Immature natural killer cell (primary cell): ENCODE data around the gene ICAM4. TPM values are rescaled to one million over a fixed set of nuclear protein-coding genes. Genes with fewer than 3 reads are reported as not detected.

Experiments used
- DNase-seq, 3 donors: peaks; one replicate each; pipeline ENCODE4 v3.0.0; 2022; ENCODE audit warnings: mixed read lengths in 1 of 3
- H3K27ac Mint-ChIP-seq, 6 donors: one replicate each; pipeline ENCODE4 v1.8.0; 2020; ENCODE audit warnings: mixed read lengths in 6 of 6, mild to moderate bottlenecking in 5 of 6, inconsistent platforms in 4 of 6, moderate library complexity in 3 of 6
- H3K27me3 Mint-ChIP-seq, 3 donors: one replicate each; pipeline ENCODE4 v1.8.0; 2020 to 2021; ENCODE audit warnings: low read depth in 3 of 3, mild to moderate bottlenecking in 3 of 3, mixed read lengths in 3 of 3, moderate library complexity in 3 of 3, inconsistent platforms in 1 of 3
- H3K36me3 Mint-ChIP-seq, 3 donors: one replicate each; pipeline ENCODE4 v1.8.0; 2020; ENCODE audit warnings: mixed read lengths in 3 of 3, inconsistent platforms in 2 of 3, mild to moderate bottlenecking in 2 of 3
- H3K4me1 Mint-ChIP-seq, 2 donors: one replicate each; pipeline ENCODE4 v1.8.0; 2020; ENCODE audit warnings: inconsistent platforms in 2 of 2, mild to moderate bottlenecking in 2 of 2, mixed read lengths in 2 of 2, moderate library complexity in 1 of 2
- H3K4me3 Mint-ChIP-seq, 5 donors: one replicate each; pipeline ENCODE4 v1.8.0; 2020; ENCODE audit warnings: mild to moderate bottlenecking in 5 of 5, mixed read lengths in 5 of 5, inconsistent platforms in 3 of 5, moderate library complexity in 3 of 5
- H3K9me3 Mint-ChIP-seq, 6 donors: one replicate each; pipeline ENCODE4 v1.8.0; 2020; ENCODE audit warnings: mild to moderate bottlenecking in 6 of 6, mixed read lengths in 6 of 6, inconsistent platforms in 4 of 6, moderate library complexity in 3 of 6
- polyA plus RNA-seq, 3 donors: library from polyadenylated mRNA; unstranded; fragments of 300-500 nt; fragmentation: Illumina TruSeq; gene quantifications; one replicate each; pipeline ENCODE4 v1.2.3, GENCODE V29; 2021

ICAM4 gene
- polyA plus RNA-seq, 3 donors from 2014 or later = 0.63 to 1.1 TPM; not detected in 1

GRCh38 chr19:10256970-10257615 is 29.7 kb upstream of the ICAM4 start:
- H3K9me3 Mint-ChIP-seq = no peaks in the 10 kb centered on the region
- DNase-seq = no peak
- peaks cover 12 to 18% (median 17%) of the 10 kb centered on the region in 3 donors for H3K36me3 Mint-ChIP-seq
- H3K27me3 Mint-ChIP-seq = peaks cover 2 to 6% (median 4%) of the 10 kb centered on the region in 3 donors
- H3K4me1 Mint-ChIP-seq = peaks cover 11 to 13% of the 10 kb centered on the region in 2 donors
- peak overlapping the region in 1 of 5 donors; percentile 44 for H3K4me3 Mint-ChIP-seq
- no peak overlapping the region for H3K27ac Mint-ChIP-seq

- peaks cover 3 to 6% of the 10 kb centered on the region in 2 donors for H3K4me1 Mint-ChIP-seq
- peaks cover 12 to 18% (median 17%) of the 10 kb centered on the region in 3 donors for H3K36me3 Mint-ChIP-seq
- DNase-seq = no peak
Measured at GRCh38 chr19:10258080-10258710, 28.6 kb upstream of the ICAM4 start.

DNA sequence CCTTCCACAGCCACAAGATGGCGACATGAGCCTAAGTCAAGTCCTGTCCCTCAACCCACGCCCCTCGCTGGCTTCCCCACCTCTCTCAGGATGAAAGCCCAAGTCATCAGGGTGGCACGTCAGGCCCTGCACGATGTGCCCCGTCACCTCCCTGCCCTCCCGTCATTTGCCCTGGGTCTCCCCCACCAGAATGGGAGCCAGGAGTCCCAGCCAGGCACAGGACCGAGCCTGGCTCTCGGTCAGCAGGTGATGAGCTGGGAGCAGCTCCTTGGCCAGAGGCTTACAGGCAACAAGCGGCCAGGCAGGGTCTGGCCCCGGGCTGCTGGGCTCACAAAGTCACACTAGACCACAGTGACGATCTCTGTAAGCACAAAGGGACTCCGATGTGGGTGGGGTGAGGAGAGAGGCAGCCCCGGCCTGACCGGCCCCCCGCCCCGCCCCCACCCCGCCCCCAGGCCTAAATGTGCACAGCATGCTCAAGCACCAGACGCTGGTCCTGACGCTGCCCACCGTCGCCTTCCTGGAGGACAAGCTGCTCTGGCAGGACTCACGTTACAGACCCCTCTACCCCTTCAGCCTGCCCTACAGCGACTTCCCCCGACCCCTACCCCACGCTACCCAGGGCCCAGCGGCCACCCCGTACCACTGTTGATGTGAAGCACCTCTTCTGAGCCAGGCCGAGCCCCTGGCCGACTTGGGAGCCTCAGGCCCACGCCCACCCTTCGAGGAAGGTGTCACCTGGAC is 27.4 kb upstream of the ICAM4 start:
- Mint-ChIP-seq H3K9me3 (no peaks in the 10 kb centered on the region), H3K27ac (peak overlapping the region in 1 of 6 donors; percentile 34), H3K36me3 (peaks cover 6 to 14% (median 13%) of the 10 kb centered on the region in 3 donors), H3K4me1 (peaks cover 3 to 6% of the 10 kb centered on the region in 2 donors), H3K27me3 (peaks cover 0 to 3% (median 2%) of the 10 kb centered on the region in 3 donors), H3K4me3 (no peak overlapping the region)
- DNase-seq = peak; percentile 76 to 81 (median 78)

More at GRCh38 chr19:10258080-10258710, 28.6 kb upstream of the ICAM4 start:
- H3K27ac Mint-ChIP-seq = peak overlapping the region in 1 of 6 donors; percentile 53
- H3K9me3 Mint-ChIP-seq = no peaks in the 10 kb centered on the region
- H3K27me3 Mint-ChIP-seq = peaks cover 0 to 4% (median 3%) of the 10 kb centered on the region in 3 donors
- H3K4me3 Mint-ChIP-seq = no peak overlapping the region

DNA sequence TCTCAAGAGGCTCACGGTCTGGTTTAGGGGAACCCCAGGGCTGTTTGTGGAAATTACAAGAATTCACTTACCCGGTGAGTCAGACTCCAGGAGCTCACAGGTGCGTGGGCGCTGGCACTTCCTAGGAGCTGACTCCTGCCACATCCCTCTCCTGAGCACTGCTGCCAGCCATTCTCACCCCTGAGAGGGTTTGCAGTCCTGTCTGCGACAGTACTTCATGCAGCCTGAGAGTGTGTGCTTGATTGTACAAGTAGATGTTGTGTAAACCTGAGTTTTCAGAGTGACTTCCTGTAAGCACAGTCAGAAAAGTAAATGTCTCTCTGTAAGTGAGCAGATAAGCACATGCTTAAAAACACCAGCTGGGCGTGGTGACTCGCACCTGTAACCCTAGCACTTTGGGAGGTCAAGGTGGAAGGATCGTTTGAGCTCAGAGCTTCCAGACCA is 26.6 kb upstream of the ICAM4 start:
- no peak overlapping the region for H3K4me3 Mint-ChIP-seq
- H3K27ac Mint-ChIP-seq = no peak overlapping the region
- H3K27me3 Mint-ChIP-seq = peaks cover 0 to 3% (median 2%) of the 10 kb centered on the region in 3 donors
- peaks cover 5 to 12% (median 11%) of the 10 kb centered on the region in 3 donors for H3K36me3 Mint-ChIP-seq
- DNase-seq = no peak
- no peaks in the 10 kb centered on the region for H3K9me3 Mint-ChIP-seq
- H3K4me1 Mint-ChIP-seq = peaks cover 3 to 4% of the 10 kb centered on the region in 2 donors

- no peak for DNase-seq
- Mint-ChIP-seq H3K27me3 (peaks cover 0 to 5% (median 2%) of the 10 kb centered on the region in 3 donors), H3K4me1 (no peaks in the 10 kb centered on the region), H3K9me3 (no peaks in the 10 kb centered on the region), H3K36me3 (no peaks in the 10 kb centered on the region), H3K27ac (no peak overlapping the region), H3K4me3 (no peak overlapping the region)
Measured at GRCh38 chr19:10262771-10263170, 24.0 kb upstream of the ICAM4 start.

GRCh38 chr19:10266706-10267105 is 20.0 kb upstream of the ICAM4 start:
- H3K27me3 Mint-ChIP-seq = peaks cover 12 to 29% (median 17%) of the 10 kb centered on the region in 3 donors
- no peak overlapping the region for H3K4me3 Mint-ChIP-seq
- peak overlapping the region in 1 of 6 donors; percentile 62 for H3K27ac Mint-ChIP-seq

GRCh38 chr19:10268071-10268470 is 18.7 kb upstream of the ICAM4 start:
- Mint-ChIP-seq H3K36me3 (no peaks in the 10 kb centered on the region), H3K4me1 (peaks cover 31 to 34% of the 10 kb centered on the region in 2 donors), H3K4me3 (no peak overlapping the region), H3K27ac (peak overlapping the region in 1 of 6 donors; percentile 10), H3K9me3 (no peaks in the 10 kb centered on the region), H3K27me3 (peaks cover 16 to 31% (median 17%) of the 10 kb centered on the region in 3 donors)
- no peak for DNase-seq

More at GRCh38 chr19:10266706-10267105, 20.0 kb upstream of the ICAM4 start:
- Mint-ChIP-seq H3K36me3 (no peaks in the 10 kb centered on the region), H3K9me3 (no peaks in the 10 kb centered on the region), H3K4me1 (peaks cover 20 to 24% of the 10 kb centered on the region in 2 donors)
- no peak for DNase-seq

DNA sequence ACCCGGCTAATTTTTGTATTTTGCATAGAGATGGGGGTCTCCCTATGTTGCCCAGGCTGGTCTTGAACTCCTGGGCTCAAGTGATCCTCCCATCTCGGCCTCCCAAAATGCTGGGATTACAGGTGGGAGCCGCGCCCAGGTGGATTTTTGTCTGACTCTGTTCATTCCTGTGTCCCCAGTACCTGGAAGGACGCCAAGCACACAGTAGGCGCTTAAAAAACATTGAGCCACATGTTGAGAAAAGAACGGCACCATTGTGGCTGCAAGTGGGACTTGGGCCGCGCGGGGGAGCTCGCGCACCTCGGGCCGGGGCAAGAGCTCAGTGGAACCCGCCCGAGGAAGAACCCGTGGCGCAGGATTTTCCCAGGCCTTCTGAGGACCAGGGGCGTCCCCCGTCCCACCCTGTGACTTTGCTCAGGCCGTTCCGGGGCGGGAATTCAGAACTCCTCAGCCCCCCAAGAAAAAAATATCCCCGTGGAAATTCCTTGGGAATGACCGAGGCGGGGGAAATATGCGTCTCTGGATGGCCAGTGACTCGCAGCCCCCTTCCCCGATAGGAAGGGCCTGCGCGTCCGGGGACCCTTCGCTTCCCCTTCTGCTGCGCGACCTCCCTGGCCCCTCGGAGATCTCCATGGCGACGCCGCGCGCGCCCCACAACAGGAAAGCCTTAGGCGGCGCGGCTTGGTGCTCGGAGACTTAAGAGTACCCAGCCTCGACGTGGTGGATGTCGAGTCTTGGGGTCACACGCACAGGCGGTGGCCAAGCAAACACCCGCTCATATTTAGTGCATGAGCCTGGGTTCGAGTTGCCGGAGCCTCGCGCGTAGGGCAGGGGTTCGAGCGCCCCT is 17.2 kb upstream of the ICAM4 start:
- H3K27me3 Mint-ChIP-seq = peaks cover 16 to 31% (median 17%) of the 10 kb centered on the region in 3 donors
- DNase-seq = peak; percentile 86
- no peaks in the 10 kb centered on the region for H3K9me3 Mint-ChIP-seq
- H3K4me3 Mint-ChIP-seq = peak overlapping the region; percentile 85 to 89 (median 88)
- peaks cover 35 to 43% of the 10 kb centered on the region in 2 donors for H3K4me1 Mint-ChIP-seq
- peaks cover 0 to 4% (median under 1%) of the 10 kb centered on the region in 3 donors for H3K36me3 Mint-ChIP-seq
- H3K27ac Mint-ChIP-seq = peak overlapping the region; percentile 93 to 96 (median 96)

GRCh38 chr19:10270180-10270615 is 16.6 kb upstream of the ICAM4 start:
- DNase-seq = peak; percentile 91 to 94 (median 92)
- no peaks in the 10 kb centered on the region for H3K9me3 Mint-ChIP-seq
- H3K27me3 Mint-ChIP-seq = peaks cover 16 to 31% (median 17%) of the 10 kb centered on the region in 3 donors
- peaks cover 0 to 7% (median 5%) of the 10 kb centered on the region in 3 donors for H3K36me3 Mint-ChIP-seq
- peak overlapping the region; percentile 85 to 89 (median 88) for H3K4me3 Mint-ChIP-seq
- H3K4me1 Mint-ChIP-seq = peaks cover 38 to 48% of the 10 kb centered on the region in 2 donors
- peak overlapping the region; percentile 93 to 96 (median 96) for H3K27ac Mint-ChIP-seq

DNA sequence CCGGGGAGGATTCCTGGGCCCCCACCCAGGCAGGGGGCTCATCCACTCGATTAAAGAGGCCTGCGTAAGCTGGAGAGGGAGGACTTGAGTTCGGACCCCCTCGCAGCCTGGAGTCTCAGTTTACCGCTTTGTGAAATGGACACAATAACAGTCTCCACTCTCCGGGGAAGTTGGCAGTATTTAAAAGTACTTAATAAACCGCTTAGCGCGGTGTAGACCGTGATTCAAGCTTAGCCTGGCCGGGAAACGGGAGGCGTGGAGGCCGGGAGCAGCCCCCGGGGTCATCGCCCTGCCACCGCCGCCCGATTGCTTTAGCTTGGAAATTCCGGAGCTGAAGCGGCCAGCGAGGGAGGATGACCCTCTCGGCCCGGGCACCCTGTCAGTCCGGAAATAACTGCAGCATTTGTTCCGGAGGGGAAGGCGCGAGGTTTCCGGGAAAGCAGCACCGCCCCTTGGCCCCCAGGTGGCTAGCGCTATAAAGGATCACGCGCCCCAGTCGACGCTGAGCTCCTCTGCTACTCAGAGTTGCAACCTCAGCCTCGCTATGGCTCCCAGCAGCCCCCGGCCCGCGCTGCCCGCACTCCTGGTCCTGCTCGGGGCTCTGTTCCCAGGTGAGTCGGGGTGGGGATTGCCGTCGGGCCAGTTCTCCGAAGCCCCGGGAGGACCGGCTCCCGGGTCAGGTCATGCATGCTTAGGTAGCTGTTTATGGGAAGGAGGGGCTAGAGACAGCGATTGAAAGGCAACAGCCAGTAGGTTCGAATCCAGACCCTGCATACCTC is 15.9 kb upstream of the ICAM4 start, which contains the start of gene ICAM1:
Gene ICAM1, plus strand, starts transcription at position 505 of the 779 bp plus-strand sequence. Its CDS starts 40 bp downstream, at position 545.
- Mint-ChIP-seq H3K9me3 (no peaks in the 10 kb centered on the region), H3K27me3 (peaks cover 16 to 31% (median 17%) of the 10 kb centered on the region in 3 donors), H3K36me3 (peaks cover 0 to 7% (median 5%) of the 10 kb centered on the region in 3 donors), H3K27ac (peak within 1 kb of the TSS; percentile 93 to 96 (median 96)), H3K4me3 (peak within 1 kb of the TSS; percentile 85 to 89 (median 88)), H3K4me1 (peaks cover 38 to 48% of the 10 kb centered on the region in 2 donors)
- peak; percentile 80 to 84 (median 84) for DNase-seq

GRCh38 chr19:10271543-10272086 is 15.1 kb upstream of the ICAM4 start:
- Mint-ChIP-seq H3K4me3 (peak overlapping the region; percentile 85 to 89 (median 88)), H3K36me3 (peaks cover 0 to 7% (median 5%) of the 10 kb centered on the region in 3 donors), H3K9me3 (no peaks in the 10 kb centered on the region), H3K27ac (peak overlapping the region; percentile 93 to 96 (median 96)), H3K4me1 (peaks cover 38 to 48% of the 10 kb centered on the region in 2 donors), H3K27me3 (peaks cover 16 to 31% (median 17%) of the 10 kb centered on the region in 3 donors)
- peak; percentile 31 to 50 (median 37) for DNase-seq

DNA sequence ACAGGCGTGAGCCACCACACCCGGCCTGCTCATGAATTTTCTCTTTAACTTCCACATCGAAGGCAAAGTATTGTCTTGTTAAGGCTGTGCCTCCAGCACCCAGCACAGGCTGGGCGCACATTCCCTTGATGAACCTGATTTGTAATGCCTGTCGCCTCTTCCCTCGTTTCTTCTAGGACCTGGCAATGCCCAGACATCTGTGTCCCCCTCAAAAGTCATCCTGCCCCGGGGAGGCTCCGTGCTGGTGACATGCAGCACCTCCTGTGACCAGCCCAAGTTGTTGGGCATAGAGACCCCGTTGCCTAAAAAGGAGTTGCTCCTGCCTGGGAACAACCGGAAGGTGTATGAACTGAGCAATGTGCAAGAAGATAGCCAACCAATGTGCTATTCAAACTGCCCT is 12.2 kb upstream of the ICAM4 start:
- peak overlapping the region; percentile 47 to 89 (median 68) for H3K27ac Mint-ChIP-seq

More for the DNA sequence above, 12.2 kb upstream of the ICAM4 start:
- H3K9me3 Mint-ChIP-seq = no peaks in the 10 kb centered on the region
- peak overlapping the region in 1 of 5 donors; percentile 9 for H3K4me3 Mint-ChIP-seq
- H3K36me3 Mint-ChIP-seq = peaks cover 0 to 15% (median 7%) of the 10 kb centered on the region in 3 donors
- H3K4me1 Mint-ChIP-seq = peaks cover 42 to 61% of the 10 kb centered on the region in 2 donors
- peaks cover 14 to 21% (median 16%) of the 10 kb centered on the region in 3 donors for H3K27me3 Mint-ChIP-seq
- no peak for DNase-seq
